ENCODE data around the gene NOC4L.

Gene NOC4L

GRCh38 chr12:132168311-132169031, 24.2 kb downstream of the NOC4L start:
- DNase-seq (ENCODE audit: low spot score) (no peak), FAIRE-seq (no peak)

- DNase-seq (ENCODE audit: low spot score): no peak
- FAIRE-seq: no peak
These were observed 25.1 kb downstream of the NOC4L start for GRCh38 chr12:132169376-132169775.

DNA sequence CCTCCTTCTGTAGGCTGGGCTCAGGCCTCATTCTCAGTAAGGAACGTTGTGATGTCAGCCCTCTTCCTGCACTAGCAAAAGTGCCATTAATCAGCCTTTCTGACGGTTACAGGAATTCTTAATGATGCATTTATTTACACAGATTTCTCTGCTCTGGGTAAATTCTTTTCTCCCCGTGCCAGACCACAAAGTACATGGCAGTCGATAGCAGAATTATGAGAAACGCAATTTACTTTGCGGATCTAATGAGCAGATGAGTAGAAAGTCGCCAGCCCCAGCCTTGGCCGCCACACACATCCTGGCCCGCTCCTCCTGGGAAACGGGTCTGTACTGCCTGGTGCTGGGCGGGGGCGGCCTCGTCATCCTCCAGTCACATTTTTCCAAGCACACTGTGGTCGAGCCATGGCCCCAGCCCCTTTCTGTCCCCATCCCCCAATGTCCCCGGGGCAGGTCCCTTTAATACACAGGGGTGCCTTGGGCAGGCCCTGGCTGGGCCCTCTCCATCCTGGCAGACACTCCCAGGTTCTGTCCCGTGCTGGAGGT, 25.9 kb downstream of the NOC4L start:
- no peak for FAIRE-seq
- peak; percentile 18 for DNase-seq (ENCODE audit: low spot score)

- DNase-seq (ENCODE audit: low spot score) (no peak), FAIRE-seq (no peak)
These were observed 26.5 kb downstream of the NOC4L start for GRCh38 chr12:132170637-132171292.

DNA sequence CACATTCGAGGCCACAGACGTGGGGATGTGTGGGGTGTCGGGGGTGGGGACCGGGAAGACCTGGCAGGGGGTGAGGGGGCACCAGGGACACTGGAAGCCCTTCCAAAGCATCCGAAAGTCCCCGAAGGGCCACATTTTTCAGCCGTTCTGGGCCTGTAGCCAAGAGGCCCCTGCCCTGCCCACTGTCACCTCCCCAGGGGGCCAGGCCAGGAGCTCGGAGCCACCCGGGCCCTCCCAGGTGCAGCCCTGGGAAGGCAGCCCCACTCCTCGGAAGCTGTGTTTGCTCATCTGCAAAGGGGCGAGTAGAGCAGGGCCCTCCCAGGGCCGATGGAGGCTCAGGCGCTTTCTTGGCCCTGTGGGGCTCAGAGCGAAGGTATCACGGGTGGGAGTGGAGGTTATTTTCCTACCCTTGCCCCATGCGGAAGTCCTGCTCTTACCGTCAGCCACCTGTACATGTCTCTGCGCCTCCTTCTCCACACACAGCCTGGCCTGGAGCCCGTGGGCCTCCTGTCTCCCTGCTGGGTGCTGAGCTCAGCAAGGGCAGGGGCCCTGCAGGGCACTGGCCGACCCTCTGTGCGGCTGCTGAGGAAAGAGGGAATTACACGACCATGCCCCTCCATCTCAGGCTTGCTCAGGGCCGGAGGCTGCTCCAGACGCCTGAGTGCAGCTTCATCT, 27.2 kb downstream of the NOC4L start:
- FAIRE-seq (no peak), DNase-seq (ENCODE audit: low spot score) (no peak)

DNA sequence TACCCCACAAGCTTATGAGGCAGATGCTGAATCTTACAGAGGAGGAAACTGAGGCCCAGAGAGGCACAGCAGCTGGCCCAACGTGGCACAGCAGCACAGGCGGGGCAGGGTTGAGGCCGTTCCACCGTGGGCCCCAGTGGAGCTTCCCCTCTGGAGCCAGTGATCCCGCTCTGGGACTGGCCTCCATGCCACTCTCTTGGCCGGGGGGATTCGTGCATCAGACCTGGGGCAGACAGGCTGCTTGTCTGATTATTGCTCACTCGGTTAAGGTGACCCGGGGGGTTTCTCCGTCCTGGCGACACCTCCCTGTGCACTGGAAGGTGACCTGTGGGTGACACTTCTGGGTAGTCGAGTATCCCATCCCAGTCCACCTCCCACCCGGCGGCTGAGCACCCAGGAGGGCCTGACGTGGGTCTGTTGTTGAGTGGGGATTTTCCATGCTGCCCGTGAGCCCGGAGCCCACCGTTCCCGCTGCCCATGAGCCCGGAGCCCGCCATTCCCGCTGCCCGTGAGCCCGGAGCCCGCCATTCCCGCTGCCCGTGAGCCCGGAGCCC, 27.8 kb downstream of the NOC4L start:
- FAIRE-seq (no peak), DNase-seq (ENCODE audit: low spot score) (no peak)

- no peak for DNase-seq (ENCODE audit: low spot score)
- FAIRE-seq: no peak
These were observed 28.4 kb downstream of the NOC4L start for GRCh38 chr12:132172619-132173018.

- FAIRE-seq: no peak
These were observed 29.1 kb downstream of the NOC4L start for GRCh38 chr12:132173135-132174014.

GRCh38 chr12:132174015-132174838, 30.0 kb downstream of the NOC4L start:
- no peak for DNase-seq (ENCODE audit: low spot score)
- FAIRE-seq: no peak

More at GRCh38 chr12:132173135-132174014, 29.1 kb downstream of the NOC4L start:
- DNase-seq (ENCODE audit: low spot score): no peak

DNA sequence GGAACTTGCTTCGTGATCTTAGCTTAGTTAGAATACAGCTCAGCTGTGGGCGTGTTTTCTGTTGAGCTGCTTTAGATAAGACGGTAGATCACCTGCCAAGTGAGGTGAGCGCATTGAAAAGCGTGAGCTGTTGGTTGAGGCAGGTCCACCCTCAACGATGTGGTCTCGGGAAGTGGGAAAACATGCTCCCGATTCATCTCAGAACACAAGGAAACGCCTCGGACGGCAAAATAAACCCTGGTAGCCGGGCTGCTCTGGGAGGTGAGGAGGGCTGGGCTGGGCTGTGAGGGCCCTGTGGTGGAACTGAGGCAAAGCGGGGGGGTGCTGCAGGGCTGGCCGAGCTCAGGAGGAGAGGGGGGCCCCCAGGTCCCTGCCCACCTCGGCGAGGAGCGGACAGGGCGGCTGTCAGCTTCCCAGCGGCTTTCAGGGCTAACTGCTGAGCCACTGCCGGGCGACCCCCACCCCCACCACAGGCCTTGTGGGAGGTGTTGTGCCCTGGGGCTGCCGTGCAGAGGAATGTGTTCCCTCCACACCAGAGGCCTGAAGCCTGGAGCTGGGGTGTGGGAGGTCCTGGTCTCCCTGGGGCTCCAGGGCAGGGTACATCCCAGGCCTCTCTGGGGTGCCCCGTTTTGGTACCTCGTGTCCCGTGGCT, 30.7 kb downstream of the NOC4L start:
- FAIRE-seq (no peak), DNase-seq (ENCODE audit: low spot score) (no peak)

GRCh38 chr12:132175496-132176384, 31.5 kb downstream of the NOC4L start:
- DNase-seq (ENCODE audit: low spot score) (no peak), FAIRE-seq (no peak)

DNA sequence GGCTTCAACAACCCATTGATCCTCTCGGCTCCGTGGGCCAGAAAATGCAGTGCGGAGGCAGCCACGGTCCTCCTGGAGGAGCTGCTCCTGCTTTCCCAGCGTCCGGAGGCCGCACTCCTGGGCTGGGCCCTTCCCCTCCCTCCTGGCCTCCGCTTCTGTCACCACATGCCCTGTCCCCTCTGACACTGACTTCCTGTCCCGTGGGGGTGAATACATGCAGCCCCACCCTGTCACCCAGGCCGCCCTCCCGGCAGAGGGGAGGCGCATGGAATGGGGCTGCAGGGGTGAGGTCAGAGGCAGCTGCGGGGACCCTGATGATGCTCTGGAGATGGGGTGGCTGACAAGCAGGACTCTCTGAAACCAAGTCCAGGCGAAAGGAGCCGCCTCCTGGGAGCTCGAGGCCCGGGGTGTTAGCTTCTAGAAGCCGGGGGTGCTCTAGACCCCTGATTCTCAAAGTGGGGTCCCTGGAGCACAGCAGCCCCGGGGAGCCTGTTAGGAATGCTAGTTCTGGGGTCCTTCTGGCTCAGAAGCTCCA, 32.2 kb downstream of the NOC4L start:
- FAIRE-seq: no peak
- DNase-seq (ENCODE audit: low spot score): no peak

DNA sequence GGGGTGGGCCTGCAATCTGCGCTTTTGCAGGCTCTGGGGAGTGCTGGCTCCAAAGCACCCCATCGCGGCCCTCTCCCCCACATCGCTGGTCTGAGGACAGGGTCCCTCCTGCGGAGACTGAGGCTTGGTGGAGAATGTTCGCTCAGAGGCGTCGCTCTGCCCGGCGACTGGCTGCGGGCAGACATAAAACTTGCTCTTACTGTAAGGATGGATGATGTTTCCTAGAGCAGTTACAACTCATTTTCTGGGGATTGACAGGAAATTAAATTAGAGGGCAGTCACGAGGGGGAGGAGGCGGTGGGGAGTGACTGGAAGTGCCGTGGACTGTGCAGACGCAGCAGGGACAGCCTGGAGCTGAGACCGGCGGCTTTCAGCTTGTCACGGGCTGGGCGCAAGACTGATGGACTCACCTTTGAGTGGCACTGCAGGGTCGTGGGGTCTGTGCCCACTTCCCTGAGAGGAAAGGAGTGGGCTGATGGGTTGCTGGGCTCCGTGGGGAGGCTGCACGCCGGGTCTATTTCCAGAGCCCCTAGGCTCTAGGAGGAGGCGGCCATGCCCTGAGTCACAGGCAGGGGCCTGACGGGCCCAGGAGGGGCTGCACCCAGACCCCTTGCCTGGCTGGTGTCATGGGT, 32.8 kb downstream of the NOC4L start:
- DNase-seq (ENCODE audit: low spot score) (no peak), FAIRE-seq (no peak)

DNA sequence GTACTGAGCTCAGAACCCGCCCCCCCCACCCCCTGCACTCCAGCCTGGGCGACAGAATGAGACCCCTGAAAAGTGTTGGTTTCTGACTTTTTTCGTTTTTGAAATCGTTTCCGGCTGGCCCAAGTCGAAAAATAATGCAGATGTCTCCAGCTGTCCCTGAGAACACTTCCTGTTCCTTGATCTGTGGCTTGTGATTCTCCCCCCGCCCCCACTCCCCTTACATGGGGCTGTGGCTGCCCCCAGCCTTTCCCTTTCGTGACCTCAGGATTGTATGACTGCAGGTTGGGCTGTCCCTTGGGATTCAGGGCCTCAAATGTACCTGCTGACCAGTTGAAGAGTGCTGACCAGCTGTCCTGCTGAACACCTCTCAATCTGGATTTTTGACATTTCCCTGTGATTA, 34.1 kb downstream of the NOC4L start:
- no peak for DNase-seq (ENCODE audit: low spot score)
- FAIRE-seq: no peak

DNA sequence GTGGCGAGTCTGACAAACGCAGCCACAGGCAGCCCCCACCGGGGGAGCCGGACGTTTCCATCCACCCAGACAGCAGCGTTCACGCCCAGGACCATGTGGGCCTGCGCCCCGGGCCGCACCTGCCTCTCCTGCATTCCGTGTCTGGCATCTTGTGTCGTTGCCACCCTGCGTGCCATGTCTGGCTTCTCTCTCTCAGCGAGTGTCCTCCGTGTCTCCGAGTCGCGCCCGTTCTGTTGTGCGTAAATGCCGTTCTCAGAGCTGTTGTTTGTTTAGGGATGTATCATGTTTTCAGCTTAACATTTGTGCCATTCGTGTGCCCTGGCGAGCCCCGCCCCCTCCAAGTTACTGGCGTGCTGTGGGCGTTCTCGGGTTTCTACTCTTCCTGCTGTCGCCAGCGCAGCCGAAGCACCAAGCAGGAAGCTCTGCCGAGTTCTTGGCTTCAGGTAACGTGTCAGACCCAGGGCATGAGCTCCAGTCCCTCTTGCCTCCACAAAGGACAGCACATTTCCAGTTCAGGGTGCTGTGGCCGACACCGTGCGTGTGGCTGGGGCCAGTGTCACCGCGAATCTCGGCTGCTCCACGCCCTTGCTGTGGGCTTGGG, 34.6 kb downstream of the NOC4L start:
- FAIRE-seq (no peak), DNase-seq (ENCODE audit: low spot score) (no peak)

DNA sequence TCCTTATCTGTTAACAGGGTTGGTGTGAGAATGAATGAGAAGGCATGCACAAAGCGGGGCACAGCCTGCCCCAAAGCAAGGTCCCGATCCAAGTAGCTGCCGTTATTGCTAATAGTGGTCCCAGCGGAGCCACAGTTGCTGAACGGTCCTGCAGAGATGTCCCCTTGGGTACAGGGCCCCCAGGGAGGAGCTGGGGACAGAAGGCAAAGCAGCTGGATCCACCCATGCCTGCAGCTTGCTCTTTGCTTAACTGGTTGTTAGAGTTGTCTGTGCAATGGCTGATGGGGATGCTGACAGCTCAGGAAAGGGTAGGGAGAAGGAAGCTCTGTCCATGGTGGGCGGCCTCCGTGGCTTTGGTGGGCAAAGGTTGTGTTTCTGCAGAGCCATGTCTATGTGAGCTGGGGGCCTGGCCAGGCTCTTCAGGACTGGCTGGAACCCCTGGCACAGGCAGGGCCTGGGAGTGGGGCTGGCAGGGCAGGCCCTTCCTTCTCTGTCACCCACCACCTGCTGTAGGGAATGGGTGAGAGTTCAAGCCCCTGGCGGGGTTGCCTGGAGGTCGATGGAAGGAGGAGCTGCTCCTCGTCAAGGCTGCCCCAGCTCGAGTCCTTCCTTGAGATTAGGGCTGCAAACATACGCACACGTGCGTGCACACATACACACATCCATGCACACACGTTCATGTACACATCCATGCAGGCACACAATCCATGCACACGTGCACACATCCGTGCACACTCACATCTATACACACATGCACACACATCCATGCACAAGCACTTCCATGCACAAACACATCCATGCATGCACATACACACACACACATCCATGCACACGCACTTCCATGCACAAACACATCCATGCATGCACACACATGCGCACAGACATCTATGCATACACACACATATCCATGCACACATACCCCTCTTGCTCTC, 35.4 kb downstream of the NOC4L start:
- no peak for DNase-seq (ENCODE audit: low spot score)
- FAIRE-seq: no peak
